GM10847 (cell line): Measurements from ENCODE around the gene PDE3B.

Experiments used
- POLR2A ChIP-seq: IDR thresholded peaks from 2 replicates; pipeline ENCODE4 v1.6.1; 2011; ENCODE audit not compliant: insufficient read length; ENCODE audit errors: extremely low read depth

The PDE3B gene

DNA sequence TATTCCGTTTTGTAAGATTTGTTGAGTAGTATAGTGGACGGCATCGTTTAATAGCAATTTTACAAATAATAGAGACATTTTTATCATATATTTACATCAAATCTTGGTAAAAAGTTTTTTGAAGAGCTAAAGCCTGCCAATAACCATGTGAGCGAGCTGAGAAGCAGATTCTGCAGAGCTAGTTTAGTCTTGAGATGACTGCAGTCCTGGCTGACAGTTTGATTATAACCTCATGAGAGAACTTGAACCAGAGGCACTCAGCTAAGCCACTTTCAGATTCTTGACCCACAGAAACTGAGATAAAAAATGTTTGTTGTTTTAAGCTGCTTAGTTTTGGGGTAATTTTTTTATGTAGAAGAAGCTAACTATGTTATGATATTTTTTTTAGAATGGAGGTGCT lies 78.9 kb downstream of the PDE3B start:
- TF ChIP-seq POLR2A: no peak

DNA sequence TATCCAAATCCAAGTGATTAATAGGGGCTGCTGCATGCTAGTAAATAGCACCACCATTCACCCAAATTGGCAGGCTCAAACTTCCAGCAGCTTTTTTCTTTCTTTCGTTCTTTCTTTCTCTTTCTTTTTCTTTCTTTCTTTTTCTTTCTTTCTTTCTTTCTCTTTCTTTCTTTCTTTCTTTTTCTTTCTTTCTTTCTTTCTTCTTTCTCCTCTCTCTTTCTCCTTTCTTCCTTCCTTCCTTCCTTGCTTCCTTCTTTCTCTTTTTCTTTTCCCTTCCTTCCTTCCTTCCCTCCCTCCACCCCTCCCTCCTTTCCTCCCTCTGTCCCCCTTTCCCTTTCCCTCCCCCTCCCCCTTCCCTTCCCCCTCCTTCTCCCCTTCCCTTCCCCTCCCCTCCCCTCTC lies 81.5 kb downstream of the PDE3B start:
- no peak for TF ChIP-seq POLR2A

DNA sequence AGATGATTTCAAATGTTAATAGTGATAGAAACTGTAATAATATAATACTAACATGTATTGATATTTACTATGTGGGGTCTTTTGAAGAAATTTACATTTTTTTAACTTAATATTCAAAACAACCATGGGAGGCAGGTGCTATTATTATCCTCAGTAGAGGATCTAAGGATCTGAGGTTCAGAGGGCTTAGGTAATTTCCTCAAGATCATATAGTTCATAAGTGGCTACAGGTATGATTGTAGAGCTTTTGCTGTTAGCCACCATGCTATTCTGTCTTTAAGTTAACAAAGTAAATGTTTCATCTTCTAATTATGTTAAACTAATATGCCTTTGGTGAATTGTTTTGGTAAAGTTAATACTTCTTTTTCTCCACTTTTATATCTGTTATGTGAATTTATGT lies 83.6 kb downstream of the PDE3B start:
- no peak for TF ChIP-seq POLR2A

DNA sequence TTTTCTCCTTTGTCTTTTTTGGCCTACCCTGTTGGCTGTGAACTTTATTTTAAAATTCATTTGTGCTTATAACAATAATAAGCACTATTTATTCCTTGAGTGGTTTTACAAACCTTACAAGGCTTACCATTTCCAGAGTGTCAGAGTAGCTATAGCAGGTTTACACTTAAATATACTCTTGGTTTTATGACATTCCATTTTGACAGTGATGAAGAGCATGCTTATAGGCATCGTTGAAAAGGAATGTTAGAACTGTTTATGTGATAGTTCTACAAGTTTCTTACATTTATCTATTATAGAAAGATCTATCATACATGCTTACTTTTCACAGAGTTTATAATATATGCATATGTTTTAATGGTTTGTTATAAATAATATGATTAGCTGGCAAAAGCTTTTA lies 84.1 kb downstream of the PDE3B start:
- no peak for TF ChIP-seq POLR2A

DNA sequence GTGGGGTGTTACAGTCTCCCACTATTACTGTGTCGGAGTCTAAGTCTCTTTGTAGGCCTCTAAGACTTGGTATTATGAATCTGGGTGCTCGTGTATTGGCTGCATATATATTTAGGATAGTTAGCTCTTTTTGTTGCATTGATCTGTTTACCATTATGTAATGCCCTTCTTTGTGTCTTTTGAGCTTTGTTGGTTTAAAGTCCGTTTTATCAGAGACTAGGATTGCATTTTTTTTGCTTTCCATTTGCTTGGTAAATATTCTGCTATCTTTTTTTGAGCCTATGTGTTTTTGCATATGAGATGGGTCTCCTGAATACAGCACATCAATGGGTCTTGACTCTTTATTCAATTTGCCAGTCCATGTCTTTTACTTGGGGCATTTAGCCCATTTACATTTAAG lies 97.6 kb downstream of the PDE3B start:
- no peak for TF ChIP-seq POLR2A

DNA sequence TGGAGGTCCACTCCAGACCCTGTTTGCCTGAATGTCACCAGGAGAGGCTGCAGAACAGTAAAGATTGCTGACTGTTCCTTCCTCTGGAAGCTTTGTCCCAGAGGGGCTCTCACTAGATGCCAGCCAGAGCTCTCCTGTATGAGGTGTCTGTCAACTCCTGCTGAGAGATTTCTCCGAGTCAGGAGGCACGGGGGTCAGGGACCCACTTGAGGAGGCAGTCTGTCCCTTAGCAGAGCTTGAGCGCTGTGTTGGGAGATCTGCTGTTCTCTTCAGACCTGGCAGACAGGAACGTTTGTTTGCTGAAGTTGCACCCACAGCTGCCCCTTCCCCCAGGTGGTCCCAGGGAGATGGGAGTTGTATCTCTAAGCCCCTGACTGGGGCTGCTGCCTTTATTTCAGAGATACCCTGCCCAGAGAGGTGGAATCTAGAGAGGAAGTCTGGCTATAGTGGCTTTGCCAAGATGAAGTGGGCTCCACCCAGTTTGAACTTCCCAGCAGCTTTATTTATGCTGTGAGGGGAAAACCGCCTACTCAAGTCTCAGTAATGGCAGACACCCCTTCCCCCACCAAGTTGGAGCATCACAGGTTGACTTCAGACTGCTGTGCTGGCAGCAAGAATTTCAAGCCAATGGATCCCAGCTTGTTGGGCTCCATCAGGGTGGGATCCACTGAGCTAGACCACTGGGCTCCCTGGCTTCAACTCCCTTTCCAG lies 99.4 kb downstream of the PDE3B start:
- no peak for TF ChIP-seq POLR2A

DNA sequence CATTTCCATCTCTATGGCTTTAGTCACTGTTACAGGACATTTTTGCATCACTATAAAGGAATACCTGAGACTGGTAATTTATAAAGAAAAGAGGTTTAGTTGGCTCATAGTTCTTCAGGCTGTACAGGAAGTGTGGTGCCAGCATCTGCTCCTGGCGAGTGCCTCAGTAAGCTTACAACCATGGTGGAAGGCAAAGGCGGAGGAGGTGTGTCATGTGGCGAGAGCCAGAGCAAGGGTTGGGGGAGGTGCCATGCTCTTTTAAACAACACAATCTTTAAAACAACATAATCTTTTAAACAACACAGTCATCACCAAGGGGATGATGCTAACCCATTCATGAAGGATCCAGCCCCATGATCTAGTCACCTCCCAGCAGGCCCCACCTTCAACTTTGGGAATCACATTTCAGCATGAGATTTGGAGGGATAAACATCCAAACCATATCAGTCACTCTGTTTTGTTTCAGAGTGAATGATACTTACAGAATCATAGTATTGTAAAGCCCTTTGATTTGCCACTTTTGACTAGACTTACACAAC lies 103.3 kb downstream of the PDE3B start:
- TF ChIP-seq POLR2A: no peak

DNA sequence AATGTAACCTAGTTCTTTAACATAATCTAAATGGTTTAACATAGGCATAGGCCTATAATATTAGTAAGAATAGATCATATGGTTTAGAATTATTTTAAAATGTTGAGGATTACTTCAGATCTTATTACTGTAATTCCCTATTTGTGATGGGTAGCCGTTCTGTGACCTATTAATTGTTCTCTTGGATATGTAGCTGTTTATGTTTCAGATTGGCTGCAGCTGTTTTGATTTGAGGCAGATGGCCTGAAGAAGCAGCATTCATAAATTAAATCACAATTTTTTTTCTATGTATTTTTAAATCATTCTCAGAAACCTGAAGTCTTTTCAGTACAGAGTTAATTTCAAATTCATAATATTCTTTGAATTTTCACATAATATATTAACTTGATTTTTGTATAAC lies 104.5 kb downstream of the PDE3B start:
- no peak for TF ChIP-seq POLR2A

DNA sequence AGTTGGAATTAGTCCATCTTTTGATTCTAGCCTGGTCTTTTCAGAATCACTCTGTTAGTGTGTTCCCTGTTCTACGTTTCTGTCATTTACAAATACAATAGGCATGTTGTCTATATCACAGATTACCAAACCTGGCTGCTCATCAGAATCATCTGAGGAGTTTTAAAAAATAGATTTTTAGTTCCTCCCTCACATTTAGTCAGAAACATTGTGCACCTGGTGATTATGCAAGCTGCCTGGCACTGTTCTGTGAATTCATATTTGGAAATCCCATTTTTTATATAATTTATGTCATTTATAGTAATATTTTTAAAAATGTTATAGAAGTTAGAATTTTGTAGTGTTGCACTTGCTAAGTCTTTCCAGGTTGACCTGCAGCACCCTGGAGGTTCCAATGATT lies 107.3 kb downstream of the PDE3B start:
- no peak for TF ChIP-seq POLR2A

DNA sequence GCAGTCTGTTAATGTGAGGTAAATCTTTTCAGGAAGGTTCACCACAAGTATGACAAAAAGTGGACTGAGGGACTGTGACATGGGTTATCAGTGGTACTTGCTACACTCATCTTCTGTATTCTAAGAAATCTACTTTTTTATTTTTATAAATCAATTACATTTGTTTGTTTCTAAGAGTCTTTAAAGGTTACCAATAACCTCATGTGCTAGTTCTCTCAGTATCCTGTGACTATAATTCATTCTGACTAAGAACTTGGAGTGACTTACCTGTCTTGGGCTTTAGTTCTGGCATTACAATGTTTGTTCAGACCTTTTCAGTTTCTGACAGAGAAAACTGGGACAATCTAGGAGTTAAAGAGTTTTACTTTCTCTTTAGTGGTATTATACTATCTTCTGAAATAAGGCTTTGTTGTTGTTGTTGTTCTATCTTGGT lies 108.4 kb downstream of the PDE3B start:
- TF ChIP-seq POLR2A: no peak

DNA sequence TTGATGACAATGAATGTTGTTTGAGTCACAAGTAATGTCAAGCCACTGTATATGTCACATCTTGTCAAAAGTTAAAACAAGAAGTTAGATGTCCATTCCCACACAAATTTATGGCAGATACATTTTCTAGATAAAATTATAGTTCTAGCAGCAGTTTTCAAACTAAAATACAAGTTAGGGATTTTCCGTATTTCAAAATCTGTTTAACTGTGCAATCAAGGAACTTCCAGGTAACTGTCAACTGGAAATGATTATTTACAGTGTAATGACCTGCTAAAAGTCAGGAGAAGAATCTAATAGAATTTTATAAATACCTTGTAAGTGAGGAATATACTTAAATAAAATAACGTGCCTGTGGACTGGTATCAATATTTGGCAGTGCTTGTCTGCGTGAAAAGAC lies 111.5 kb downstream of the PDE3B start:
- TF ChIP-seq POLR2A: no peak

DNA sequence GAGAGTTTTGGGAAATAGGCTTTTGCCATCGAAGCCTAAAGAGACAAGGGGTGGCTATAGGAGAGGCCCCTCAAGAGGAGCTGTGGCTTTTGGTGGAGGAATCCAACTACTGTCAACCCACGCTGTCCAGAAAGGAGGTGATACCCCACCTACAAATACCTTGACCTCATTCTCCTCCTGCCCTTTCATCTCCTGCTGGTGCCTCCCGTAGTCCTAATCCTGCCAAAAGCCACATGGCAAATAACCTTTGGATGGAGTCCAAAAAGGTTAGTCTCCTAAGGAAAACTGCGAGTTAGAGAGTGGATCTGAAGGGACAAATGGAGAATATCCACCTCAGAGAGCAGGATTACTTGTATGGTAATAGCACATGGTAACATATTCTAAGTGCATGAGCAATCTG lies 112.7 kb downstream of the PDE3B start:
- TF ChIP-seq POLR2A: no peak

DNA sequence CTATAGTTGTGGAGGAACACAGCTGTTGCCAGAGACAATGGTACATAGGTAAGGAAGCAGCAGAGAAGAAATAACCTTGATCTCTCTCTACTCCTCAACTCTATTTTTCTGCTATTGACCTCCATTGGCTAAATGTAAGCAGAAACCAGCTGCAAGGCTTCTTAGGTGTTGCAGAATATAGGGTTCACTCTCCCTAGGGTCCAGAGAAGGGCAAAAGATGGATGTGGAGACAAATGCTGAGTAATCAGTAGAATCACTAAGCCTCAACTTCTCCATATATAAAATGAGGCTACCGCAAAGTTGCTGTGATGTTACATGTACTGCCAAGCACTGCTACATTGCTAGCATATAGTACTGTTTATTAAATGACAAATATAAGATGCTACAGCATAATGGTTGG lies 120.6 kb downstream of the PDE3B start:
- TF ChIP-seq POLR2A: no peak

DNA sequence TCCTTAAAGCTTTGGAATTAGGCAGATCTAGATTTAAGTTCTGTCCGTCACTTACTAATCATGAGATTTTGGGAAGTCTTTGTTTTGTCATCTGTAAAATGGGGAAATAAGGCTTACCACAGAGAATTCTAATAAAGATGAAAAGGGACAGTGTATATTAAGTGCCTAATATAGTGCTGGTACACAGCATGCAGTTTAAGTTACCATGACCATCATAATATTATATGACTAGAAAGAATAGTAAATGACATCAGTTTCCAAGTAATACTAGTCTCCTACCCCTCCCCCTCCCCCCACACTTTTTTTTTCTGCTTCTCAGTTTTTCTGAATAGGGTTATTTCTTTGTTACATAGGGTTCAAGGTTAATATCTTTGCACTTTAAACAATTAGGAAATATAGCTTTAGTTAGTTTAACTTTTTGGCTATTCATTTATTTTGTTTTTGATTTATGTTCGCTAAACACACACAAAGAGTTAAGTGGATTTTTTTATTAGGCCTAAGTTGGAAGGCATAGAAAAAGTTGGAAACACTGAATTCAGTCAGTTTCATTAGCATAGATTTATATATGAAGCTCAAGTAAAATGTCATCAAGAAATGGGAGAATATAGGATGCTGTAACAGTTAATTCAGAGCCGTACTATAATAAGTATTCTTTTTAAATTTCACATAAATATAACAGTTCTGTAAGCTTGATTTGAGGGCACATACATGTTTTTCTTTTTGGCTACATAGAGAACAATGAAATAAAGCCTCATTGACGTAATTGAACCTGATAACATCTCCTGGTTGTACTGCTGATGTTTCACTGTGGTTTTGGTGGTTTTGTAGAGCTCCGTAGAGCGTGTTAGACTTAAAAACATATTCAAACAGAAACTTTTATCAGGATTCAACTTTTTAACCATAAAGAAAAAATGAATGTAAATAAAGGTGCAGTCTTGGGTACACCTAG lies 121.2 kb downstream of the PDE3B start:
- TF ChIP-seq POLR2A: no peak

DNA sequence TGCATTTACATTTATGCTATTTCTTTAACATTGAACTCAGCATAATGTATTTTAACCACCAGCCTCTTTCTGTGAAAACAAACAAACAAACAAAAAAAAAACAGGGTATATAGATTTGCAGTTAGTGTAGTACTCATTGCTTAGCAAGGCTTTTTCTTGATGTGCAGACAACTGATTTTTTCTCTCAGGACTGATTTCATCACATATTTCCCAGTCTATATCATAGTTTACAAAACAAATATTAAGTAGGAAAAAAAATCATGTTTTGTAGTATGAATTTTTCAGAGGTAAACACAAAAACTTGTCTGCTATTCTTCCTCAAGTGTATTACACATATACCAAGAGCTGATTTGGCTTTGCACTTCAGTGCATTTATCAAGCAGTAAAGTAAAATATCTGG lies 123.0 kb downstream of the PDE3B start:
- no peak for TF ChIP-seq POLR2A
